ENCODE data around the gene CCHCR1. TPM values are rescaled to one million over a fixed set of nuclear protein-coding genes. Genes with fewer than 3 reads are reported as not detected.

Gene CCHCR1
- total RNA-seq, 1 donor from 2014 or later, result 14.5 TPM

DNA sequence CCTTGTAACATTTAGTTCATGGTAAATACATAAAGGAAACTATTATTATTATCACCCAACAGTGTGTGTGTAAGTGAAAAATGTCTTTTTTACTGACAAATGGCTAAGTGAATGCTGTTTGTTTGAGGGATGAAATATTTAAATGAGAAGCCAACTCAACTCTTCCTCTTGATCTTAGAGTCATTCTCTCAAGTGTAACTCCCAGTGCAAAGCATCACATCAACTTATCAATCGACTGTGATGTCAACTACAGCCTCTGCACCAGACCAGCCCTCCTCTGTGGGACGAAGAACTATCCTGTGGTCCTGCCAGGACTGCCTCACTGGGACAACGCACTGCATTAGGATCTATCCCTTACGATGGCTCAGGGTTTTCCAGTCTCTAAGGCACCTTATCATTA, 50.5 kb downstream of the CCHCR1 start:
- no peaks in the 10 kb centered on the region for H3K36me3 ChIP-seq (ENCODE audit: control insufficient read depth, insufficient read depth, low read length)
- DNase-seq (ENCODE audit: low read depth) (no peak), FAIRE-seq (no peak)
- H3K4me3 ChIP-seq (ENCODE audit: low read depth, low read length), result no peak overlapping the region
- peaks cover 6% of the 10 kb centered on the region for H3K27me3 ChIP-seq (ENCODE audit: control insufficient read depth, insufficient read depth, low read length)
- TF ChIP-seq CTCF (IDR thresholded peaks at IDR 0.05; ENCODE audit: insufficient read depth, low read length, severe bottlenecking), result no peak

- no peak for FAIRE-seq
These were observed 54.5 kb downstream of the CCHCR1 start for GRCh38 chr6:31103136-31103535.

DNA sequence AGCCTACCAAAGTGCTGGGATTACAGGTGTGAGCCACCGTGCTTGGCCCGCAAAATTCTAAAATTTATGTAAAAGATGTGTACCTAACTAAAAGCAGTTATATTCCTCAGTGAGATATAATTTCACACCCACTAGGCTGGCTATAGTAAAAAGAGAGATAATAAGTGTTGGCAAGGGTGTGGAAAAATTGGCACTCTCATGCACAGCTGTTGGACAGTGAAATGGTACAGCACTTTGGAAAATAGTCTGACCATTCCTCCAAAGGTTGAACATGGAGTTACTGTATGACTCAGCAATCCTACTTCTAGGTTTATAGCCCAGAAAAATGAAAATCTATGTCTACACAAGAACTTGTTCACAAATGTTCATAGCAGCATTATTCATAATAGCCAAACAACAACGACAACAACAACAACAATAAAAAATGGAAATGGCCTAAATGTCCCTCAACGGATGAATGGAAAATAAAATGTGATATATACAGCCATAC, 59.1 kb downstream of the CCHCR1 start:
- Histone ChIP-seq H3K4me3 (ENCODE audit: low read depth, low read length) (no peak overlapping the region), H3K27me3 (ENCODE audit: control insufficient read depth, insufficient read depth, low read length) (no peaks in the 10 kb centered on the region), H3K36me3 (ENCODE audit: control insufficient read depth, insufficient read depth, low read length) (no peaks in the 10 kb centered on the region)
- no peak for TF ChIP-seq CTCF (IDR thresholded peaks at IDR 0.05; ENCODE audit: insufficient read depth, low read length, severe bottlenecking)
- DNase-seq (ENCODE audit: low read depth), result no peak
- no peak for FAIRE-seq

More at GRCh38 chr6:31103136-31103535, 54.5 kb downstream of the CCHCR1 start:
- Histone ChIP-seq H3K27me3 (ENCODE audit: control insufficient read depth, insufficient read depth, low read length) (no peaks in the 10 kb centered on the region), H3K4me3 (ENCODE audit: low read depth, low read length) (no peak overlapping the region), H3K36me3 (ENCODE audit: control insufficient read depth, insufficient read depth, low read length) (no peaks in the 10 kb centered on the region)
- TF ChIP-seq CTCF (IDR thresholded peaks at IDR 0.05; ENCODE audit: insufficient read depth, low read length, severe bottlenecking), result no peak
- no peak for DNase-seq (ENCODE audit: low read depth)

- Histone ChIP-seq H3K27me3 (ENCODE audit: control insufficient read depth, insufficient read depth, low read length) (no peaks in the 10 kb centered on the region), H3K36me3 (ENCODE audit: control insufficient read depth, insufficient read depth, low read length) (no peaks in the 10 kb centered on the region), H3K4me3 (ENCODE audit: low read depth, low read length) (no peak overlapping the region)
- FAIRE-seq, result no peak
- TF ChIP-seq CTCF (IDR thresholded peaks at IDR 0.05; ENCODE audit: insufficient read depth, low read length, severe bottlenecking), result no peak
- no peak for DNase-seq (ENCODE audit: low read depth)
These were observed 60.9 kb downstream of the CCHCR1 start for GRCh38 chr6:31096656-31097055.

- FAIRE-seq (no peak), DNase-seq (ENCODE audit: low read depth) (no peak)
- TF ChIP-seq CTCF (IDR thresholded peaks at IDR 0.05; ENCODE audit: insufficient read depth, low read length, severe bottlenecking), result no peak
- Histone ChIP-seq H3K4me3 (ENCODE audit: low read depth, low read length) (no peak overlapping the region), H3K36me3 (ENCODE audit: control insufficient read depth, insufficient read depth, low read length) (no peaks in the 10 kb centered on the region), H3K27me3 (ENCODE audit: control insufficient read depth, insufficient read depth, low read length) (no peaks in the 10 kb centered on the region)
These were observed 61.4 kb downstream of the CCHCR1 start for GRCh38 chr6:31096215-31096614.

DNA sequence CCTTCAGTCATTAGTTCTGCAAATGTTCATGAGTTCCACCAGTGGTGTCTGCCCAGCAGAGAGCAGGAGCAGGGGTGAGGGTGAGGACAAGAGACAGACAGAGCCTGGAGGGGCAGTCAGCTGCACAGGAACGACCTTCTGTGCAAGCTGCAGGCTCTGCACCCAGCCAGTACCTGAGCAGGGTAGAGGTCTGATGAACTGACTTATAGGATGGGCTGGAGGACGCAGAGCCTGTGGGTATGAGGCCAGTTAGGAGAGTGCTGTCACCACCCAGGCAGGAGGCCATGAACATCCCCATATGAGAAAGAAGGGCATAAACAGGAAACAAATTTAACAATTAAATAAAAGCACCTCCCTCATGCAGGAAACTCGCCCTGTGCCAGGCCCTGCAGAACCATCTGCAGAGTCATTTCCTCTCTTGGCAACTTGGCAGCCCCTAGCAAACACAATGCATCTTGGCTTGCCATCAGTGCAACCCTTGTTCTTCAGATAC, 63.2 kb downstream of the CCHCR1 start:
- Histone ChIP-seq H3K4me3 (ENCODE audit: low read depth, low read length) (no peak overlapping the region), H3K27me3 (ENCODE audit: control insufficient read depth, insufficient read depth, low read length) (no peaks in the 10 kb centered on the region), H3K36me3 (ENCODE audit: control insufficient read depth, insufficient read depth, low read length) (no peaks in the 10 kb centered on the region)
- DNase-seq (ENCODE audit: low read depth) (peak; percentile 44), FAIRE-seq (no peak)
- no peak for TF ChIP-seq CTCF (IDR thresholded peaks at IDR 0.05; ENCODE audit: insufficient read depth, low read length, severe bottlenecking)

Data from bronchial epithelial cell (primary cell).